SIG-M5 (cell line): ENCODE measurements around the gene SGMS2.

Experiments
- DNase-seq: peaks from one replicate; lab custom pipeline; 2025; lab: John Stamatoyannopoulos, UW

The SGMS2 gene

GRCh38 chr4:107824350-107825071, at the start of gene SGMS2:
Gene SGMS2, plus strand, starts transcription at chr4:107824932. Its CDS starts 70,622 bp downstream, at chr4:107895554.
- DNase-seq, result no peak

GRCh38 chr4:107777890-107778289, 46.8 kb upstream of the SGMS2 start:
- no peak for DNase-seq

DNA sequence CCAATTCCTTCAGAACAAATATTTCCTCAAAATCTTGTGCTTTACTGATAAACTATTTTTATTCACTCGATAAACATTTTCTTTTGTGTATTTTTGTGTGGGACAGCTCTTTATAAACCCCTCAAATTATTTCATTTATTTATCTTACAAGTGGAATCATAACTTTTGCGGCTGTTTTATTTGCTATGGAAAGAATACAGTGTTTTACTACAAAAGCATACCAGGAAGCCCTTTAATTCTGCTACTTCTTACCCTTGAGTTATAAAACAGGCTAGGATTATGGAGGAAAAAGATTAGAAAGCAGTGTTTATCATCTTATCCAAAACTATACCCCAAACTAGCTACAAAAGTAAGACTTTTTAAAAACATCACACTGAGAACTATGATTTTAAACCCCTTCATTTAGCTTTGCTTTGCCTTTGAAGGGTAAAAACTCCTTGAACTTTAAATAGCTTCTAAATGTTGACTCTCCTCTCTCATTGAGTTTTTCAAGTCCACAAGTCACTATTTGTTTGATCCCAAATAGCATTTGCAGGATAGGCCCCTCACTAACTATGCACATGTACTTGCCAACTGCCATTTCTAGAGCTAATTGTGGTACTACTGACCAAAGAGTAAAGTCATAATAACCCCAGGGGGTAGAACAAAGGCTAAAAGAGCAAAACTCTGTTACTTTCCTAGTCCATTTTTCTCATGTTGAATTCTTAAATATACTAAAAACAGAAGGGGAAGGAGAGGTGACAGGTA, 45.8 kb upstream of the SGMS2 start:
- DNase-seq, result no peak

GRCh38 chr4:107780665-107781064, 44.1 kb upstream of the SGMS2 start:
- DNase-seq, result no peak

DNA sequence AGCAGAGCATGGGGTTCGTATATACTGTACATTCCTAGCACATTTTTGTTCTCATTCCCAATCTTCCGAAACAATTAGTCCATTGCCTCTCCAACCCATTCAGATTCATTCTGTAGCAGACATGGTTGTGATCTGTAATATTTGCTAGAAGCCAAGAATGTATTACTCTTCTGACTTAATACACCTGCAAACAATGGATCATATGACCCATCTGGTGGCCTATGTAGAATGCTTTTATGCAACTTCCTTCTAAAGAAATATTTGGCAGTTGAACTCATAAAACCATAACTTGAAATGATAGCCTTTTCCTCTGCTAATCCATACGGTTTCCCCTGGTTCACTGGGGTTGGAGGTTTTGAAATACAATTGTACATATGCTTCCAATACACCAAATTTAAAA, 32.8 kb upstream of the SGMS2 start:
- no peak for DNase-seq

DNA sequence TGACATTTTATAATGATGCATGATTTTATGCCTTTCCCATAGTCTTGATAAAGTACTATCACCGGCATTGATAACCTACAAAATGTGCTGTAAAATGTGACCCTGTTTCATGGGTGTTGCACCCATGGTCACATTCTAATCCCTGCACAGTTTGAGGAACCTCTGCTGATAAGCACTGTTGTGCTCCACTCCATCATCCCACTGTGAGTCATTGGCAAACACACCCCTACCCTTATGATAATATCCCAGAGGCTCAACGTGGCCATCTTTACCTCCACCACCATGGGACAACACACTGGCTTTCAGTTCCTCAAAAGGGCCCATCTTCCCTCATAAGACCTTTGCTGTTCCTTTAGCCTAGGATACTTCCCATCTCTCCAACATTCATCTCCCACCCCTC, 32.0 kb upstream of the SGMS2 start:
- no peak for DNase-seq

- DNase-seq, result no peak
These were observed 30.7 kb upstream of the SGMS2 start for GRCh38 chr4:107793996-107794395.

DNA sequence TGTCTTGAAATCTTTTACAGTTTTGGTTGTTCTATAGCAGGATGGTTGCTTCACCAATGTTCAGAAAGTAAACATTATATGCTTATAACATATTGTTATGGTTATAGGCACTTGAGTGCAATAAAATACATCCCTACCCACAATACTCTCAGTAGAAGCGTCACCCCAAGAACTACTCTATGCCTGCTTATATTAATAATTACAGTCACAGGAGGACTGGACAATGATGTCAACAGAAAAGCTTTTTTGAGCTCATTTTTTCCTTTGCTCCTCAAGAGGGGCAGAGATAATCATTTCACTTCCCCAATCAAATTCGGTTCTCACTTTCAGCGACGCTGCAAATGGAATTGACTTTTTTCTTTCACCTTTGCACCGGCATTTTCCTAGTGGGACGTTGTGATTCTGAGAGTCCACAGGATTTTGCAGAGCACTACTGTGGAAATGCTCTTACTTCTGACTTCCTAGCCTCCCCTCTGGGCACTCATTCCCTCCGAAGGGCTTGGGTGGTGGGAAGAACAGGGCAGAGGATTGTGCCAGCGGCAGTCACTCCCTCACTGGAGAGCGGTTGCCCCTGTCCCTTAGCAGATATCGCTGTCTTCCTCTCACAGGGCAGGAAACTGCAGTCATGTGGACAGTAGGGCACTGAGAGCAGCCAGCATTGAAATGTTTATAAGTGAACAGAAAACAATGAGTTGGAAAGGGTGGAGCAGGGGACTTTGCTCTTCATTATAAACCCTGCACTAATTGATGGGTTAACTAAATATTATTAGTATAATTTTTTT, 24.9 kb upstream of the SGMS2 start:
- no peak for DNase-seq

GRCh38 chr4:107800706-107801105, 24.0 kb upstream of the SGMS2 start:
- no peak for DNase-seq

GRCh38 chr4:107801766-107802211, 22.9 kb upstream of the SGMS2 start:
- no peak for DNase-seq

DNA sequence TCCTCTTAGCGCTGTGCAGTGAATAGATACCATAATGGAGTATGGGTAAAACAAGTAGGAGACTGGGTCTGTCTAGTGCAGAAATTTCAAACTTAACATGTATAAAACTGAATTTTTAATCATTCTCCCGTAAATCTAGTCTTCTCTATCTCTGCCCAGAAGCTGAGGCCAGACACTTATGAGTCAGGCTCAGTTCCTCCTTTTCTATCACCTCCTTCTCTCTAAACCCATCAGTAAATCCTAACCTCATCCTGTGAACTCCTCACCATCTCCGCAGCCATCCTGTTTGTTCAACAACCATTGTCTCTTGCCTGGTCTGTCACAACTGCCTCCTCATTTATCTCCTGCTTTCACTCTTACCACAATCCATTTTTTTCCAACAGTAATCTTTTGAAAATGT, 19.8 kb upstream of the SGMS2 start:
- no peak for DNase-seq

DNA sequence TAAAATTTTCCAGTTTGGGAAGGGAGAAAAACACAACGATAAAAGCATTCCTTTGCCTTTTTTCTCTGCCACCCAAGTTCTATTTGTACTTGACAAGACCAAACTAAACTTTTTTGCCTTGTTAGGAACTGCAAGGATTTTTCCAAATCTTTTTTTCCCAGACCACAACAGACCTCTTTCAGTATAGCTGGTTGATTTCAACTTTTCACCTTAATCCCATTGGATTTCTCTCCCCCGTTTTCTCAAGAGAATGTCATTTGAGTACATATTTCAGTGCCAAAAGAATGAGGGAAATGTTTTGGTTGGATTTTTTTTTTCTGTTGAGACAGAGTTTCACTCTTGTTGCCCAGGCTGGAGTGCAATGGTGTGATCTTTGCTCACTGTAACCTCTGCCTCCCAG, 18.5 kb upstream of the SGMS2 start:
- DNase-seq, result no peak

GRCh38 chr4:107808572-107808971, 16.2 kb upstream of the SGMS2 start:
- no peak for DNase-seq

DNA sequence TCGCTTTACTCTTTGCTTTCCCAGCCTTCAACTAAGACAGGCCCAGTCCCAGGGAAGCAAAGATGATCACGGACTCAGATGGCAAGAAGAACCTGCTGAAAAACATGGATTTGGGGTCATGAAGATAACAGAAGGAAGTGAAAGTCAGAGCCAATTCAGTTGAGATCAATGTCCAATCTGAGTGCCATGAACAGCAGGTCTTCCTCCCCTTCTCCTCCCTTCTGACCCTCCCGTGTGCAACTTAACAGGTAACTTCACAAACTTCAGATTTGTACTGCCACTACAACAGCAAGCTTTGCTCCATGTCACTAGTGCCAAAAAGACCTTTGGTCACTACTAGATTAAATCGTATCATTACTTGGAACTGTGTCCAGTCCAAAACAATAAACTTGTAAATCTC, 15.5 kb upstream of the SGMS2 start:
- DNase-seq, result no peak

DNA sequence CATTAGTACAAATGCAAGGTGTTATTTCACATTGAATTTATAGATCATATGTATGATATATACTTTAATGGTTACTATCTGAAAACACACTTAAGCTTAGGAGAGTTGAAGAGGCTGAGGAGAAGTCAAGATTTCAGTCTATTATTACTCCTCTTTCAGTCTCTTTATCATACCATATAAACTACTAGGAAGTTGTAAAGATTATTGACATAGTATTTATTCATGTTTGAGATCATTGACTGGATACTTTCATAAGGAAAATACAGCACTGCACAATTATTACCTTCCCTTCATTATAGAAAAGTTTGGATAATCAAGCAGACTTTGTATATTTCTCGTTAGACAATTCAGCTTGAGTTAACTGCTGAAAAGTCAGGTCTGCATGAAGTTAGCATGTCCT, 10.0 kb upstream of the SGMS2 start:
- DNase-seq, result no peak

DNA sequence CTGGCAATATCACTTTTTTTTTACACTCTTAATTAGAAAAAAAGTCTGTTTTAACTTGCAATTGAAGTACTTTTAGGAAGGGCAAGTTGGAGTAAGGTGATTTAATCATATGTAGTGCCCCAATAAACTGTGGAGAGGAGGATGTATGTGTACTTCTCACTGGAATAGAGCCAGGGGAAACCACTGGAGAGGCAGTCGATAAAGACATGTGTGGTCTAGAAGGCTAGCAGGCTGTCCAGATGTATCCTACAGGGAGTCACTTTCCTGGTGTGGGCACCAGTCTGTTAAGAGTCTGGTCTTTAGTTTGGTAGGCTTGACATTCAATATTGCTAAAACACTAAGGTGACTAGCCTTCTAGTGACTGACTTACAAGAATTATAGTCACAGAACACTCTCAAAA, 9.6 kb upstream of the SGMS2 start:
- DNase-seq, result no peak

GRCh38 chr4:107818301-107818910, 6.3 kb upstream of the SGMS2 start:
- no peak for DNase-seq

DNA sequence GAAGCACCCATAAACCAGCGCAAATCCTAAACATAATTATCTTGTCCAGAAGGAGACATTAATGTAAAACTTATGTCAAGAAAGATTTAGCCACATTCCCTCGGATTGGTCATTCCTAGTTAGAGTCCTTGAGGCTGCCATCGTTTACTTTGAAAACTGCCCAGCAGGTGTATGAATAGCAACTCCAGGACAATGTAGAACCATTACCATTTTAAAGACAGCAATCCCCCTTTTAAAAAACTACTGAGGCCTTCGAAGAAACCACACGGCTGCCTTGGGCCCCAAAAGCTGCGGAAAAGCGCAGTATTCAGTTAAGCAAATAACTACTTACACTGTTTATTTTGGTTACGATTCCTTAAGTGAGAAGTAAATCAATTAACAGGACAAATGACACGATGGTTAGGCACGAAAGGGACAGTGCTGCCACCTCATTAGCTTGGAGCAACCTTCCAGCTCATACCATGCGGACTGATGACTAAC, 822 bp upstream of the SGMS2 start:
- no peak for DNase-seq

DNA sequence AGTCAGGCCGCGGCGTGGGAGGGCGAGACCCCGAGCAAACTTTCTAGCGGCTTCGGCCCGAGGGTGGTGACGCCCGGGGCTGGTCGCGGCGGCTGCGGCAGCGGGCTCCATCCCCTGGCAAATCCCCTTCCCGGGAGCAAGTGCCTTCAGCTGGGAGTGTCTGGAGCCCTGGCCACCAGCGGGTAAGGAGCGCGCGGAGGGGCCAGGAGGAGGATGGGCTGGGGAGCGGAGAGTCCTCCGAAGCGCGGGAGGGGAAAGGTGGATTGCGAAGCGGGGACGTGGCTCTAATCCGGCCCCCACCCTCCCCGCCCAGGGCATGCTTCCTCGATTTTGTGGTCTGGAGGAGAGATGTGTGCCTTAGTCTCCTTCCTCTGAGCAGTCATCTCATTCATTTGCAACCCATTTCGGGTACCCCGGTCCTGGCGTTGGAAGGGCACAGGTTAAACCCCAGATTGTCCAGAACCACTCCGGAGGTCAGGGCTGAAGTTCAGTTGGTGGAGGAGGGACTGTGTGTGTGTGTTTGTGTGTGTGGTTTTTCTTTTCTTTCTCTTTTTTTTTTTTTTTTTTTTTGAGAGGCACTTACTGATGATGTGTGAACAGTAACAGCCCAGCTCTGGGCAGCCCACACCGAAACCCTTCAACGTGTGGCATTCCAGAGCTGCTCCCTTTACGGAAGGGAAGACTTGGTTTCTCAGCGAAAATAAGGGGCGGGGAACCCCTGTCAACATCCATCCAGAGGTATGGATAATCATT, 516 bp downstream of the SGMS2 start:
- no peak for DNase-seq

DNA sequence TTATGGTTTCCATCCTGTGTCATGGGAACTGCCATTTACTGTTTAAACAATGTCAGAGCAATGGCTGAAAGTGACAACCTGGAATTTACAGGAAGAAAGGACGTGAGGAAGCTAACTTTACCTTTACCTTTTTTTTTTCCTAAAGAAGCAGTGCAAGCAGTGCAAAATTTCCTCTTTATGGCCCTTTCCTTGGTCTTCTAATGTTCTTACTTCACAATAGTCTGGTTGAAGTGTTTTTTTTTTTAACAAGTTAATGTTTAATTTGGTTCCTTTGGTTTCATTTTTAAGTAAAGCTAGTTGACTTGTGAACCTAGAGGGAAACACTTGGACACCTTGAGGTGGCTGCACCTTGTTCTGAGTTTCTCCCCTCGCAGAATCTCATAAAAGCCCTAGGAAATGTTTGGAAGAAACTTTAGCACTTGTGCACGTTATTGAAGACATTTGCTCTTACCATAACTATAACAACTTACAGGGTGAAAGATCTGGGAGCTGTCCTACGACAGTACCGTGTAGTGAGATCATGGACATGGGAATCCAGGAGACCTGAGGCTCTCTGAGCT, 1.8 kb downstream of the SGMS2 start:
- no peak for DNase-seq
